ENCODE data around the gene FAM13A. TPM values are rescaled to one million over a fixed set of nuclear protein-coding genes. Genes with fewer than 3 reads are reported as not detected.

FAM13A gene
- total and polyA plus RNA-seq, 10 donors, result 2.7 to 24.9 (median 18.3) TPM

DNA sequence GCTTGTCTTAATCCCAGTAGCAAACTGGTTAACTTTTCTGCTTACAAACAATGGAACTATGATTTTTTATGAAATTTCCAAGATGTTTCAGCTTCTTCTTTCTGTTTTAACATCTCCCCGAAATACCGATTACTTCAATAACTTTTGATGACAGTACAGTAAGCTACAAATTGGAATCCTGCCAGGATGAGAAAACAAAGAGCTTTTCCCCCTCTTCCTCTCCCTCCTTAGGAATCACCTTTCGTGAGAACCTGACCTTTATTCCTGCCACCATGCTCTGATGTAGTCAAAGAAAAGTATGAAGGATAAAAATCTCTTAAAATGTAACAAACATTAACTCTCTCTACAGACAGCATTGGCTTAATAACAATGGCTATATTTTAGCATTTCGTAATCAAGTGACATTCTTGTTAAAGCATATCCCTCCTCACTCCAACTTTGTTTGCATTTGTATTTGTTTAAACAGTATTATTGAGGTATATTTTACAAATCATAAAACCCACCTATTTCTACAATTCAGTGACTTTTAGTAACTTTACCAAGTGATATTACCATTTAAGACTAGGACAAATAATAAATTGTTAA lies 210.7 kb downstream of the FAM13A start:
- no peak overlapping the region for H3K27ac ChIP-seq
- 61 to 74% (median 66%) methylated on average over 4 of the region's 4 CpGs for WGBS, 5 donors
- TF ChIP-seq, protein P1, sequence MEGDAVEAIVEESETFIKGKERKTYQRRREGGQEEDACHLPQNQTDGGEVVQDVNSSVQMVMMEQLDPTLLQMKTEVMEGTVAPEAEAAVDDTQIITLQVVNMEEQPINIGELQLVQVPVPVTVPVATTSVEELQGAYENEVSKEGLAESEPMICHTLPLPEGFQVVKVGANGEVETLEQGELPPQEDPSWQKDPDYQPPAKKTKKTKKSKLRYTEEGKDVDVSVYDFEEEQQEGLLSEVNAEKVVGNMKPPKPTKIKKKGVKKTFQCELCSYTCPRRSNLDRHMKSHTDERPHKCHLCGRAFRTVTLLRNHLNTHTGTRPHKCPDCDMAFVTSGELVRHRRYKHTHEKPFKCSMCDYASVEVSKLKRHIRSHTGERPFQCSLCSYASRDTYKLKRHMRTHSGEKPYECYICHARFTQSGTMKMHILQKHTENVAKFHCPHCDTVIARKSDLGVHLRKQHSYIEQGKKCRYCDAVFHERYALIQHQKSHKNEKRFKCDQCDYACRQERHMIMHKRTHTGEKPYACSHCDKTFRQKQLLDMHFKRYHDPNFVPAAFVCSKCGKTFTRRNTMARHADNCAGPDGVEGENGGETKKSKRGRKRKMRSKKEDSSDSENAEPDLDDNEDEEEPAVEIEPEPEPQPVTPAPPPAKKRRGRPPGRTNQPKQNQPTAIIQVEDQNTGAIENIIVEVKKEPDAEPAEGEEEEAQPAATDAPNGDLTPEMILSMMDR (IDR thresholded peaks at IDR 0.05 in 8 of 11, conservative IDR thresholded peaks at IDR 0.05 in 3 of 11), result no peak
- TF ChIP-seq POLR2AphosphoS5 (IDR thresholded peaks at IDR 0.05) (no peak), POLR2A (IDR thresholded peaks at IDR 0.05) (no peak)
- H3K27me3 ChIP-seq (replicated peaks in 1 of 7), result no peaks in the 10 kb centered on the region
- no peaks in the 10 kb centered on the region for H3K36me3 ChIP-seq
- intact Hi-C loops (cut with DNase I; ENCODE audit: low total_unique reads), result no loop called here
- peaks cover 0 to 6% (median 0%) of the 10 kb centered on the region in 6 donors for H3K4me1 ChIP-seq
- H3K4me3 ChIP-seq, result no peak overlapping the region
- no peaks in the 10 kb centered on the region for H3K9me3 ChIP-seq
- no peak for DNase-seq

DNA sequence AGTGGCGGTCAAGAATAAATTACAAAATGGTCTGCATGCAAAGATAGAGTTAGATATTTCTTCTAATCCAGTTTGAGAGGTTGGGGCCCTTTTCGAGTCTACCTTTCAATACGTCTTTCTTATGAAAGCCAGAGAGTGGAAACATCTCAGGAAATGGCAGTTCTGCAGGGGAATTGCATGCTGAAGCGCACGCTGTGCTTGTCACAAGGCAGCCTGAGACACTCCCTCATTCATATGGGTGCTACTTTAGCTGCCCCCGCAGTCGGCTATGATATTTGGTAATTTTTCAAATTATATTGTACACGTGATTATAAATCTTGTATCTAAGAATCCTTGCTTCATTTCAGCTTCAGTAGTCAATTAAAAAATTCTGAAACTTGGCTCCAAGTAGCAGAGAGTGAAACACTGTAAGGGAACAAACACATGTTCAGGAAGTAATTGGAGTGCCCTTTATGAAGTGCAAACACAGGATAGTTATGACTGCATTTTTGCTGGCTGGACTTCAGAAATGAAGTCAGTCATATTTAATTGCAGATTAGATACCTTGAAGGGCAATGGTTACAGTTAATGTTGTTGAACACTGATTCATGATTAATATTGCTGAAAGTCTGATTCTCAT lies 213.8 kb downstream of the FAM13A start:
- Histone ChIP-seq H3K36me3 (no peaks in the 10 kb centered on the region), H3K4me1 (peaks cover 0 to 6% (median 0%) of the 10 kb centered on the region in 6 donors), H3K27ac (no peak overlapping the region), H3K27me3 (replicated peaks in 1 of 7) (no peaks in the 10 kb centered on the region), H3K9me3 (no peaks in the 10 kb centered on the region), H3K4me3 (no peak overlapping the region)
- intact Hi-C loops (cut with DNase I; ENCODE audit: low total_unique reads), result no loop called here
- no peak for TF ChIP-seq POLR2AphosphoS5 (IDR thresholded peaks at IDR 0.05)
- no peak for TF ChIP-seq POLR2A (IDR thresholded peaks at IDR 0.05)
- TF ChIP-seq, protein P1 (IDR thresholded peaks at IDR 0.05 in 8 of 11, conservative IDR thresholded peaks at IDR 0.05 in 3 of 11), result no peak
- DNase-seq, result no peak
- 63 to 77% (median 73%) methylated on average over 8 of the region's 8 CpGs for WGBS, 5 donors

DNA sequence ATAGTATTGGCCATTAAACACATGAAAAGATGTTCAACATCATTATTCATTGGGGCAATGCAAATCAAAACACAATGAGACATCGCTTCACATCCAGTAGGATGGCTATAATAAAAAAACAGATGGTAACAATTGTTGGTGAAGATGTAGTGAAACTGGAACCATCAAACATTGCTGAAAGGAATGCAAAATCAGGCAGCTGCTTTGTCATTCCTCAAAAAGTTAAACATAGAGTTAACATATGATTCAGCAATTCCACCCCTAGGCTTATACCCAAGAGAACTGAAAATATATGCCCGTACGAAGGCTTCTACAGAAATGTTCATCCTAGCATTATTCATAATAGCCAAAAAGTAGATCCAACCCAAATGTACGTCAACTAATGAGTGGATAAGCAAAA lies 215.3 kb downstream of the FAM13A start:
- no peak for DNase-seq
- Histone ChIP-seq H3K9me3 (no peaks in the 10 kb centered on the region), H3K36me3 (no peaks in the 10 kb centered on the region), H3K27ac (no peak overlapping the region), H3K4me1 (peaks cover 0 to 6% (median 0%) of the 10 kb centered on the region in 6 donors), H3K27me3 (replicated peaks in 1 of 7) (no peaks in the 10 kb centered on the region), H3K4me3 (no peak overlapping the region)
- intact Hi-C loops (cut with DNase I; ENCODE audit: low total_unique reads), result no loop called here
- WGBS, 5 donors, result 89 to 97% (median 93%) methylated on average over 4 of the region's 4 CpGs
- TF ChIP-seq POLR2A (IDR thresholded peaks at IDR 0.05) (no peak), POLR2AphosphoS5 (IDR thresholded peaks at IDR 0.05) (no peak)
- TF ChIP-seq, protein P1 (IDR thresholded peaks at IDR 0.05 in 8 of 11, conservative IDR thresholded peaks at IDR 0.05 in 3 of 11), result no peak

DNA sequence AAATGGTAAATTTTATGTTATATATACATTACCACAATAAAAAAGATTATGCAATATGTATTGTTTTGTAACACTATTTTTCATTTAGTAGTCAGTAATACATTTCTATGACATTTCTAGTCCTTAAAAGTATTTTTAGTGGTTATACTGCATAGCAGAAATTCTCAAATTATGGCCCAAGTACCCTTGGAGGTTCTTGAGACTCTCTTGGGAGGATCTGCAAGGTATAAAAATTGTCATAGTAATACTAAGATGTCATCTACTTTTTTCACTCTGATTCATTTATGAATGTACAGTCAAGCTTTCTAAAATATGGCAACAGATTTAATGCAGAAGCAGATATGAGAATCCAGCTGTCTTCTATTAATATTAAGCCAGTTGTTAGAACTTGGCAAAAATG lies 220.8 kb downstream of the FAM13A start:
- DNase-seq, result no peak

More for the DNA sequence above, 220.8 kb downstream of the FAM13A start:
- H3K27ac ChIP-seq, result no peak overlapping the region
- no peaks in the 10 kb centered on the region for H3K36me3 ChIP-seq
- no peaks in the 10 kb centered on the region for H3K9me3 ChIP-seq
- intact Hi-C loops (cut with DNase I; ENCODE audit: low total_unique reads), result no loop called here
- TF ChIP-seq, protein P1 (IDR thresholded peaks at IDR 0.05 in 8 of 11, conservative IDR thresholded peaks at IDR 0.05 in 3 of 11), result no peak
- no peak for TF ChIP-seq POLR2A (IDR thresholded peaks at IDR 0.05)
- no peak for TF ChIP-seq POLR2AphosphoS5 (IDR thresholded peaks at IDR 0.05)
- no peaks in the 10 kb centered on the region for H3K27me3 ChIP-seq (replicated peaks in 1 of 7)
- no peak overlapping the region for H3K4me3 ChIP-seq
- no peaks in the 10 kb centered on the region for H3K4me1 ChIP-seq
